WTC11 (cell line): ENCODE data around the gene NRXN3.

Source experiments
- CTCF ChIP-seq: fragments of 200-600 bp; IDR thresholded peaks from 2 replicates; pipeline ENCODE4 v1.8.0; 2022; ENCODE audit warnings: antibody characterized with exemption
- NR2C2 ChIP-seq: sonication (generic); formaldehyde crosslinking; IDR thresholded peaks from 2 replicates; pipeline ENCODE4 v1.8.0; 2022; ENCODE audit warnings: mild to moderate bottlenecking, missing genetic modification reagents
- RELA ChIP-seq: sonication (generic); formaldehyde crosslinking; IDR thresholded peaks from 2 replicates; pipeline ENCODE4 v1.8.1; 2022; ENCODE audit warnings: missing genetic modification reagents, mild to moderate bottlenecking, borderline replicate concordance
- RORB ChIP-seq: fragments of 250-450 bp; sonication (Bioruptor Pico); IDR thresholded peaks from 2 replicates; pipeline ENCODE4 v1.9.0; 2021; ENCODE audit warnings: mild to moderate bottlenecking
- SMAD3 ChIP-seq: sonication (generic); formaldehyde crosslinking; IDR thresholded peaks from 2 replicates; pipeline ENCODE4 v1.8.0; 2022; ENCODE audit warnings: missing genetic modification reagents, mild to moderate bottlenecking, borderline replicate concordance
- SP1 ChIP-seq: sonication (generic); formaldehyde crosslinking; conservative IDR thresholded peaks from 2 replicates; pipeline ENCODE4 v1.8.1; 2022; ENCODE audit warnings: missing genetic modification reagents
- ZNF423 ChIP-seq: fragments of 250-450 bp; sonication (Bioruptor Pico); IDR thresholded peaks from 2 replicates; pipeline ENCODE4 v2.1.2; 2022; ENCODE audit warnings: mild to moderate bottlenecking, moderate library complexity
- TF ChIP-seq, protein P1 (sequence below): sonication (generic); formaldehyde crosslinking; conservative IDR thresholded peaks from 2 replicates; pipeline ENCODE4 v1.8.1; 2022; ENCODE audit warnings: mild to moderate bottlenecking, missing genetic modification reagents
- TF ChIP-seq, protein P2 (sequence below): sonication (generic); formaldehyde crosslinking; IDR thresholded peaks from 2 replicates; pipeline ENCODE4 v1.8.0; 2022; ENCODE audit warnings: mild to moderate bottlenecking, missing genetic modification reagents
- TF ChIP-seq, protein P3 (sequence below): sonication (generic); formaldehyde crosslinking; IDR thresholded peaks from 2 replicates; pipeline ENCODE4 v1.8.1; 2023; ENCODE audit warnings: mild to moderate bottlenecking, missing genetic modification reagents
- TF ChIP-seq, protein P4 (sequence below): sonication (generic); formaldehyde crosslinking; IDR thresholded peaks from 2 replicates; pipeline ENCODE4 v1.8.1; 2022; ENCODE audit warnings: mild to moderate bottlenecking, moderate library complexity, missing genetic modification reagents

GRCh38 chr14:79693935-79694334 is 1523.8 kb downstream of the NRXN3 start:
- TF ChIP-seq, protein P1, sequence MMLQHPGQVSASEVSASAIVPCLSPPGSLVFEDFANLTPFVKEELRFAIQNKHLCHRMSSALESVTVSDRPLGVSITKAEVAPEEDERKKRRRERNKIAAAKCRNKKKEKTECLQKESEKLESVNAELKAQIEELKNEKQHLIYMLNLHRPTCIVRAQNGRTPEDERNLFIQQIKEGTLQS (CRISPR knock-in tag): no peak
- TF ChIP-seq, protein P2, sequence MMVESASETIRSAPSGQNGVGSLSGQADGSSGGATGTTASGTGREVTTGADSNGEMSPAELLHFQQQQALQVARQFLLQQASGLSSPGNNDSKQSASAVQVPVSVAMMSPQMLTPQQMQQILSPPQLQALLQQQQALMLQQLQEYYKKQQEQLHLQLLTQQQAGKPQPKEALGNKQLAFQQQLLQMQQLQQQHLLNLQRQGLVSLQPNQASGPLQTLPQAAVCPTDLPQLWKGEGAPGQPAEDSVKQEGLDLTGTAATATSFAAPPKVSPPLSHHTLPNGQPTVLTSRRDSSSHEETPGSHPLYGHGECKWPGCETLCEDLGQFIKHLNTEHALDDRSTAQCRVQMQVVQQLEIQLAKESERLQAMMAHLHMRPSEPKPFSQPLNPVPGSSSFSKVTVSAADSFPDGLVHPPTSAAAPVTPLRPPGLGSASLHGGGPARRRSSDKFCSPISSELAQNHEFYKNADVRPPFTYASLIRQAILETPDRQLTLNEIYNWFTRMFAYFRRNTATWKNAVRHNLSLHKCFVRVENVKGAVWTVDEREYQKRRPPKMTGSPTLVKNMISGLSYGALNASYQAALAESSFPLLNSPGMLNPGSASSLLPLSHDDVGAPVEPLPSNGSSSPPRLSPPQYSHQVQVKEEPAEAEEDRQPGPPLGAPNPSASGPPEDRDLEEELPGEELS (CRISPR knock-in tag): no peak
- TF ChIP-seq SP1 (CRISPR knock-in tag) (no peak), RELA (CRISPR knock-in tag) (no peak), NR2C2 (CRISPR knock-in tag) (no peak), RORB (CRISPR knock-in tag) (no peak), SMAD3 (CRISPR knock-in tag) (no peak), CTCF (no peak), ZNF423 (CRISPR knock-in tag) (no peak)
- TF ChIP-seq, protein P3, sequence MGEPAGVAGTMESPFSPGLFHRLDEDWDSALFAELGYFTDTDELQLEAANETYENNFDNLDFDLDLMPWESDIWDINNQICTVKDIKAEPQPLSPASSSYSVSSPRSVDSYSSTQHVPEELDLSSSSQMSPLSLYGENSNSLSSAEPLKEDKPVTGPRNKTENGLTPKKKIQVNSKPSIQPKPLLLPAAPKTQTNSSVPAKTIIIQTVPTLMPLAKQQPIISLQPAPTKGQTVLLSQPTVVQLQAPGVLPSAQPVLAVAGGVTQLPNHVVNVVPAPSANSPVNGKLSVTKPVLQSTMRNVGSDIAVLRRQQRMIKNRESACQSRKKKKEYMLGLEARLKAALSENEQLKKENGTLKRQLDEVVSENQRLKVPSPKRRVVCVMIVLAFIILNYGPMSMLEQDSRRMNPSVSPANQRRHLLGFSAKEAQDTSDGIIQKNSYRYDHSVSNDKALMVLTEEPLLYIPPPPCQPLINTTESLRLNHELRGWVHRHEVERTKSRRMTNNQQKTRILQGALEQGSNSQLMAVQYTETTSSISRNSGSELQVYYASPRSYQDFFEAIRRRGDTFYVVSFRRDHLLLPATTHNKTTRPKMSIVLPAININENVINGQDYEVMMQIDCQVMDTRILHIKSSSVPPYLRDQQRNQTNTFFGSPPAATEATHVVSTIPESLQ (CRISPR knock-in tag): no peak
- TF ChIP-seq, protein P4, sequence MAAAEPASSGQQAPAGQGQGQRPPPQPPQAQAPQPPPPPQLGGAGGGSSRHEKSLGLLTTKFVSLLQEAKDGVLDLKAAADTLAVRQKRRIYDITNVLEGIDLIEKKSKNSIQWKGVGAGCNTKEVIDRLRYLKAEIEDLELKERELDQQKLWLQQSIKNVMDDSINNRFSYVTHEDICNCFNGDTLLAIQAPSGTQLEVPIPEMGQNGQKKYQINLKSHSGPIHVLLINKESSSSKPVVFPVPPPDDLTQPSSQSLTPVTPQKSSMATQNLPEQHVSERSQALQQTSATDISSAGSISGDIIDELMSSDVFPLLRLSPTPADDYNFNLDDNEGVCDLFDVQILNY (CRISPR knock-in tag): no peak
